GM21723 (cell line): ENCODE results near the gene SKI.

Experiments used
- ATAC-seq: cut with Tn5 transposase; IDR thresholded peaks from one replicate; pipeline ENCODE4 v1.9.1; 2021; ENCODE audit warnings: mild to moderate bottlenecking, moderate library complexity; ENCODE audit not compliant: unreplicated experiment

Gene SKI

GRCh38 chr1:2274929-2275475, 46.9 kb downstream of the SKI start:
- no peak for ATAC-seq

DNA sequence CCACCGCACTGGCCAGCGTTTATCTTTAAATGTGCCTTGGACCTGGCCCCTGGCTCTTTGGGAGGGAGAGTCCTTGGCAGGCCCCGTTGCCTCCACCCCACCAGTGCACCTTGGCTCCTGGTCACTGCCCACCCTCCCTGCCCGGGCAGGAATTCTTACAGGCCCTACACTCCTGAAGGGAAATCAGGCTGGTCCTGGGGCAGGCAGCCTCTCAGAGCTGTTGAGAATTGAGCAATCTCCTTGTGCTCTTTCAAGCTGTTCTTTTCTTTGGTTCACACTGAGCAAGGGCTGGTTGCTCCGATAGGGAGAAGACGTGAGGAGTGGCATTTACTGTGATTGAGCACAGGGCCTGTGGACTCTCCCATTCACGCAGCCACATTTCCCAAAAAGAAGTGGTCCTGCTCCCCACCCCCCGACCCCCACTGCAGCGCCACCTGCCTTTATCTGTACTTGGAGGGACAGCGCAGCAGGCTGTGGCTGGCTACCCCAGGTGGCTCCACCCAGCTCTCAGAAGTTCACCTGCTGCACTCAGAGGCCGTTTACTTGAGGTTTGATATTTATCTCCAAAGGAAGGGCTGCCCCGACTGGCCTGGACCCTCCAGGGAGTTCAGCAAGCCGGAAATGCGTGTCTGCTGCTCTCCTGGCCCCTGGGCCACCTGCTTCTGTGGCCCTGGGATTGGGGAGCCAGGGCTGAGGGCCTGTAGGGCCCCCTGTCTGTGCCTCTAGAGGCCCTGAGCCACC, 47.8 kb downstream of the SKI start:
- no peak for ATAC-seq

- no peak for ATAC-seq
Observed at GRCh38 chr1:2276803-2277580, 48.9 kb downstream of the SKI start.

- ATAC-seq, result no peak
Observed at GRCh38 chr1:2277741-2278488, 49.8 kb downstream of the SKI start.

- ATAC-seq, result no peak
Observed at GRCh38 chr1:2278591-2279209, 50.6 kb downstream of the SKI start.

DNA sequence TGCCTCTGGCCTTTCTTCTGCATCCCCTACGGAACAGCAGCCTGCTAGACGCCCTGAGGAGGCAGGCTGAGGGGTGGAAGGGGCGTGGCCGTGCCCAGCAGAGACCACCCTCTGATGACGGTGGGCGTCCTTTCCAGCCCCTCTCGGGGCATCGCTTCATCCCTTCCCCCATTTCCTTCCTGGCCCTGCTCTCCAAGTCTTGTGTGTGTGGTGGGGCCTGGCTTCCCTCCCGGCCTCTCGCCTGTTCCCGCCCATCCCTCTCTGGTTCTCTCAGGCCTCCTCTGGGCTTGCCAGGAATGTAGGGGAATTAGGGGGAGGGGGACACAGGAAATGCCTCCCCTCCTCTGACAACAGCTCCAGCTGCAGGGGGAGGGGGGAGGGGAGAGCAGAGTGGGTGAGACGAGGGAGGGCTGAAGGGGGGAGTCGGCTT, 51.1 kb downstream of the SKI start:
- no peak for ATAC-seq

DNA sequence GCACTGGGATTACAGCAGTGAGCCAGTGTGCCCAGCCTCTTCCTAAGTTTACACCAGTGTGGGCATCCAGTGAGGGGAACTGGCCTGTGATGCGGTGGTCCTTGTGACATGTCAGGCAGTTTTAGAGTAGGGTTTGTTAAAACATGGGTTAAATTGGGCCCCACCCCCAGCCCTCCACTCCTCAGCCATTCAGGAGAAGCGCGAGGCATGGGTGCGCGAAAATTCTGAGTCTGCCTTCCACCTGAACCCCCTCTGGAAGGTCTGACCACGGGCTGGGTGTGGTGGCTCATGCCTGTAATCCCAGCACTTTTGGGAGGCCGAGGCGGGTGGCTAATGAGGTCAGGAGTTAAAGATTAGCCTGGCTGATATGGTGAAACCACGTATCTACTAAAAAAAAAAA, 51.7 kb downstream of the SKI start:
- ATAC-seq, result no peak

DNA sequence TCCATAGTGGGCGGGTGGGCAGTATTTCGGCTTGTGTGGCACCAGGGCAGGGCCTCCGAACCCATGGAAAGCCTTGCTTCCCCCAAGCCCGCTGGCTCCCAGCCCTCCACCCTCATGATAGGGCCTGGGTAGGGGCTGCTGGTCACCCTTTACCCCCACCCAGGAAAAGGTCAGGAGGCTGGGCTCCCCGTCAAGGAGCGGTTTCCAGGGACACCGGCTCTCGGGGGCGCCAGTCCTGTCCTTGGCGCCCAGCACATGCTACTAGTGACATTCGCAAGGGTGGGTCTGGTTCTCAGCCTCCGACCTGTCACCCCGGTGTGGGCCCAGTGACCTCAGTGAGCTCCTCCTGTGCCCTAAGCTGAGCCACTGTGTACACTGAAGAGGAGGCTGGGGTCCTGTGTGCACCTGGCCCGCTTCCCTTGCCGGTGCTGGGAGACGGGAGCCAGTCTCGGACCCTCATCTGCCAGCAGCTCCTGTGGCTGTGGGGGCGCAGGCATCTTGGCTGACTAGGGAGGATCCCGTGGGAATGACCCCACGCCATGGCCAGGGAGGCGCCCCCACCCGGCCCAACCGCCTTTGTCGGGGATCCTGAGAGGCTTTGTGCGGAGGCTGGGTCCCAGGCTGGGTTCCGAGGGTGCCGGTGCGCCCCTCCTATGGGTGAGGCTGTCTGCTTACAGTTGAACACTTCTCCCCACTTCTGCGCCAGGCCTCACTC, 54.6 kb downstream of the SKI start:
- ATAC-seq, result no peak

DNA sequence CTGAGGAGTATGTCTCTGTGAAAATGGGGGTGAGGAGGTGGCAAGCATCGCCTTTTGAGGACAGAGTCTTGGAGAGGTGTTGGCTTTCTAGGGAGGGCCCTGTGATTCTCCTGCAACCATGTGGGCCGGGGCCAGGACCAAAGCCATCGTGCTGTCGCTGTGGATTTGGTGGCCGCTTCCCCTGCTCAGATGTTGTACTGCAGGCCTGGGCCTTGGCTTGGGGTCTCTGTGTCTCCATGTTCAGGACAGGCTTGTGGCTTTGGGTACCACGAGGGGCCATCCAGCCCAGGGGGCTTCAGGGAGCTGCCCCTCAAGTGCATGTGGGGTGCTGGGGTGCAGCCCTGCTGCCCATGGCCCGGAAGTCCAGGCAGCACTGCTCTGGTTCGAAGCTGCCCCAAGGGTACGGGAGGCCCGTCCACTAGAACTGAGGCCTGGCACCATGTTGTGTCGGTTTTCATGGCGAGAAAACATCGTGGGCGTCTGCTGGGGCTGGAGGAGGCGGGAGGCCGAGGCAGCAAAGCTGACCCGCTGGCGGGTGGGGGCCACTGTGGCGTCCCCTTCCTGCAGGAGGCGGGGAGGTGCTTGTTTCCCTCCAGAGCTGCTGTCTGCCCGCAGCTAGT, 55.4 kb downstream of the SKI start:
- ATAC-seq, result no peak

DNA sequence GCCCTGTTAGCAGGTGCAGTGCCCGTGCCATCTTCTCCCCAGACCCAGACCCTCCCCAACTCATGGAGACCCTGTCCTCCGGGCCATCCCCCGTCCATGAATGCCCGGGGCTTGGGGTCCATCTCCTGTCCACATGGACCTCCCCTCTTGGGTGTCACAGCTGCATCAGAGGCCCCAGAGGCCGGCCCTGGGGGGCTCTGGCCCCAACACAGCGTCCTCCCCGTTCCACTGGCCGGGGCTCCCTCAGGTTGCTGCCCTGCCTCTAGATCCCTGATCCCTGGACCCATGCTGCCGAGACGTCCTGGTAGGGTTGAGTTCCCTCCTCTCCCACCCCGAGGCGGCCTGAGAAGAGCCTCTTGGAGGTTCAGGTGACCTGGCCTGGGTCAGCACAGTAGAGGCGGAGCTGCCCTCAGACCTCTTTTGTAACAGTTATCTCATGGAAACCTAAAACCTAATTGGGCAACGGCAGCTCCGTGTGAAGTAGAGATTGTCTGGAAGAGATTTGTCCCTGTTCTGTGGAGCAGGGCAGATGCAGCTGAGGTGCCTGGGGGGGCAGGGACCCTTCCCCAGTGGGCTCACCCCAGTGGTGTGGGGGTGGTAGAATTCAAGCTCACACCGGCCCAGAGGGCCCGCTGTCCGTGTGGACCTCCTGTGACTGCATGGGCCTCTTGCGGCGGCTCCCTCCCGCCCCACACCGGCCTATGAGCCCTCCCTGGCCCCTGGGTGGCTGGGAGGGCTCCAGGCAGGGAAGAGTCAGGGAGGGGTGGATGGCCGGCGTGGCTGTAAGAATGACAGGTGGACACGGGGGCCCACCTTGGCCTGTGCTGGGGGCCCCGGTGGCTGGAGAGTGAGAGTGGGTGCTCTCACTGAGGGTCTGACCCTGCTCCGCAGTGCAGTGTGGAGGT, 56.1 kb downstream of the SKI start:
- ATAC-seq, result no peak

GRCh38 chr1:2284932-2285331, 56.8 kb downstream of the SKI start:
- no peak for ATAC-seq

- no peak for ATAC-seq
Observed at GRCh38 chr1:2286923-2287322, 58.8 kb downstream of the SKI start.

- ATAC-seq, result no peak
Observed at GRCh38 chr1:2287649-2288048, 59.5 kb downstream of the SKI start.

- ATAC-seq, result no peak
Observed at GRCh38 chr1:2288311-2288710, 60.2 kb downstream of the SKI start.

GRCh38 chr1:2288816-2289536, 60.9 kb downstream of the SKI start:
- no peak for ATAC-seq

- no peak for ATAC-seq
Observed at GRCh38 chr1:2289607-2290006, 61.5 kb downstream of the SKI start.

DNA sequence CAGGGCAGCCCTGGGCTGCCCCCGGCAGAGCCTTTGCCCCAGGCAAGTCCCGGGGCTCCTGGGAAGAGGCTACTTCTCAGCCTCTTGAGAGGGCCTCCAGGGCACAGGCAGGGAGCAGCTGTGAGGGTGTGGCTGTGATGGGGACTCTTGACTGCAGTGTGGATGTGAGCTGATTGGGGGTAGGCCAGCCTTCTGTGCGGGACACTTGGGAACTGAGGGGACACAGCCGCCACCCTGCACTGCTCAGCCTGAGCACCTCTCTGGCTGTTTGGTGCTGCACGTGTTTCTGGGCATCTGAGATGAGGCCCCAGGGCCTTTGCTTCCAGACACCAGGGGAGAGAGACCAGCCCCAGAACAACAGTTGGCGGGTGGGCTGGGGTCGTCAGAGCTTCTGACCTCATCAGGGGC, 62.1 kb downstream of the SKI start:
- peak; percentile 34 for ATAC-seq
